Endometrial microvascular endothelial cells (primary cell): ENCODE data around the gene FAM3D. TPM values are rescaled to one million over a fixed set of nuclear protein-coding genes. Genes with fewer than 3 reads are reported as not detected.

ENCODE experiments used
- total RNA-seq: library from RNA; depleted of rRNA; stranded (reverse); fragments of >200 nt; gene quantifications from one replicate; pipeline ENCODE4 v1.2.3, GENCODE V29; 2015; ENCODE audit errors: inconsistent ontology term

The FAM3D gene
- total RNA-seq, 1 donor from 2014 or later = not detected

Other genes with a start within 250 kb of the FAM3D start
- 98.7 TPM for gene PDHB, start 232.9 kb downstream of the FAM3D start, total RNA-seq
- 8.1 TPM for gene KCTD6, start 174.7 kb downstream of the FAM3D start, total RNA-seq
- gene ACOX2, start 129.6 kb downstream of the FAM3D start, total RNA-seq = 4.3 TPM
- 150 TPM for gene FAM107A, start 89.4 kb downstream of the FAM3D start, total RNA-seq